NCI-H2227 (cell line): Measurements from ENCODE around the gene COG2.
A peak's percentile ranks its signal among the peaks of the same experiment; 100 is the strongest.

ENCODE experiments used
- DNase-seq: peaks from one replicate; lab custom pipeline; 2025; ENCODE audit not compliant: unreplicated experiment; lab: John Stamatoyannopoulos, UW

The COG2 gene

DNA sequence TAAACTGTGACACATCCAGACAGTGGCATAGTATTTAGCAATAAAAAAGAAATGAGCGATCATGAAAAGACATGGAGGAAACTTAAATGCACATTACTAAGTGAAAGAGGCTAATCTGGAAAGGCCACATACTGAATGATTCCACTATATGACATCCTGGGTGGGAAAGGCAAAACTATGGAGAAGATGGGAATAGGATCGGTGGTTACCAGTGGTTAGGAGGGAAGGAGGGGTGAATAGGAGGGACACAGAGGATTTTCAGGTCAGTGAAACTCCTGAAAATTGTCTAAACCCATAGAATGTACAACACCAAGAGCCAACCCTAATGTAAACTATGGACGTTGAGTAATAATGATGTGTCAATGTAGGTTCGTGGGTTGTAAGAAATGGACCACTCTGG, 57.9 kb downstream of the COG2 start:
- no peak for DNase-seq

DNA sequence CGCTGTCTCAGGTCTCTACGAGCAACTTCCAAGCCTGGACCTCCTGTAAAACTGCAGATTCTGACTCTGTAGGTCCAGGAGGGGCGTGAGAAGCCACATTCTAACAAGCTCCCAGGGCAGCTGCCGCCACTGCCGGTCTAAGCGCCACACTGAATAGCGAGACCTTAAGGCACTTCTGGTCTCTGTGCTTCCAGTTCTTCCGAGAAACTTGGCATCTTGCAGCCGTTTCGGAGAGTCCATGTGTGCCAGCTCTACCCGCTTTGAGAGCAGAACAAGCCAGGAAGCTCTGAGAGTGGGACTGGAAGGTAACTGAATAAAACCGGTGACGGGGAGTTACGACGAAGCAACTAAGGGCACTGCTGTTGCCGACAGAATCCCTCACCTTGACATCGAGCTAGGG, 59.2 kb downstream of the COG2 start:
- no peak for DNase-seq

DNA sequence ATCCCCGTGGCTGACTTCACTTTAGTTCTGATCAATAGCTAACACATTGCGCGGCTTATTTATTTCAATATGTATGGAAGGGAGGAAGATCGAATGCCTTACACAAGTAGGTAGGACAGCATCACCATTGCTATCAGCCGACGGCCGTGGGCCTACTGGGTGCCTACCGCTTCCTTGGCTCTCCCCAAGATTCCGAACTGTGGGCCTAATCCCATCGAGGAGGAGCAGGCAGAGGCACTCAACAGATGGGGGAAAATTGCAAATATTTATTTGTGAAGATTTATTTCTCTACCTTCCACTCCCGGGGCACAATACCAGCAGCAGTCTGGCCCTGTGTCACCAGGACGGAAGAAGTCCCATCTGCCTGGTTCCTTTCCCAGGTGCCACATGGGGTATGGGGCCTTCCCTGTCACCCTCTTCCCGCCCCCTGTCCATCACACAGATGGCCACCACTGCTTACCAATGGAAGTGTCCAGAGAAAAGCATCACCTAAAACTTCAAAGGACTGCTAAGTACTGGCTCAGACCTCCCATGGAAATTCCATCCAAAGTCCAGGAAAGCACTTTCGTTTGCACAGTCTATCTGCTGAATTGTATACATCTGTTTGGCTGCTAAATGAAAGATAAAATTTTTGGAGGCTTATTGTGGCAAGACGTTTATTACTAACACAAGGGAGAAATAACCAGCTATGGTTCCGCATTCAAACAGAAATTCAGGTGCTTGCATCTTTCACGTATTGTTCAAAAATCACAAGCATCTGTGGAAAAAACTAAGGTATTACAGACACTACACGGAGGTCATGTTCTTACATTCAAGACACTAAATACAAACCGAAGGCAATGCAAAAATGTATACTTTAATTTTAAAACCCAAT, 59.9 kb downstream of the COG2 start:
- no peak for DNase-seq

DNA sequence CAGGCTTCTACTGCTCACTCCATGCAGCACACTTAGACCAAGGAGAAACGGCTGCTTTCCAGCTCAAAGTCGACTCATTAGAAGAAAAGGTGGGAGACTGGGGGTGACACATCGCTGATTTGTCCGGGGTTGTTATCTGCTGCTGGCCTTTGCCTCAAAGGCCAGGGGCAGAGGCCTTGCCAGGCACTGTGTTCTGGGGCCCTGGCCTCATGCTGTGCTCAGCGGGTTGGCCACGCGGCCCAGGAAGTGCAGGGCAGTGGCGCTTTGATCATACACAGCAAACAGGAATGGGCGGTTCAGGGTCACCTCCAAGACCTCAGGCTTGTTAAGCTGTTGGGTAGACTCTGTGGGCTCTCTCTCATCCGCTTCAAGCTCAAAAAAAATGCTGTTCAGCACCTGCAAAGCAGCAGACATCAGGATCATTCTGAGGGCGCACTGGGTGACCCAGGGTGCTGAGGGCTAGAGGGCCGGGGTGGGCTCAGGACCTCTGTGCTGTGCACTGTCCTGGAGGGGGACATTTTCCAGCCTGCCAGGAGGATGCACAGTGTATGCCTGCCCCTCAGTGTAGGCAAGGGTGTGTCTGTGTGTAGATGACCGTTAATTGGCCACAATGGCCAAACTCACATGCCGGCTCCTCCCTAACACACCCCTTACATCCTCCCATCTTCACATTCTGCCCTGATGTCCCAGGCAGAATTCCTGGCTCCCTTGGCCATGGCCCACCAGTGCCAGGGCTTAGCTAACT, 60.8 kb downstream of the COG2 start:
- DNase-seq: peak; percentile 49

DNA sequence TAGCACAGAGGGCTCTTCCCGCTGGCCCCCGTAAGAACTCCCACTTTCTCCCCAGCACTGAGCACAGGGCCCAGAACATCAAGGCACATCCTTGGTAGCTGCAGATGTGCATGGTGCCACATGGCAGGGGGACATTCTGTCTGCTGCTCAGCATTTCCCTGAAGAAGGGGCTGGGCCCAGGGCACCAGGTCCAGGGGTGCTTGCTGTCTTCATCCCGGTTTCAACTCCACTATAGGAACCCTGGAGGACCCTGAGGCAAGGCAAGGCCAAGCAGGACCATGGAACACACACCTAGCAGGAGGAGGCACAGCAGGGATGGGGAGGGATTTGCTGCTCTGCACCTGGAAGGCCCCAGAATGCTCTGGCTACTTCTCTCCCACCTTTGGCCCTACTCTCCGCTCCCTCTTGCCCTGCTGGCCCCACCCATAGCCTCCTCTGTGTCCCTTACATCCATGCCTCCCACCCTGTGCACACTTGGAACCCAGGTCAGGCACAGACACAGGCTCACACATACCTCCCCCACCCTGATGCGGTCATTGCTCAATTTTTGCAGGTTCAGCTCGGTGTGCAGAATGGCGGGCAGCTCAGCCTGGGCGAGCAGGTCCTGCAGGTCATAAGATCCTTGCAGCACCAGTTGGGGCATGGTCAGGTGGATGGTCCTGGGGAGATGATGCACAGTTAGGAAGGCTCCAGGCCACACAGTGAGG, 61.6 kb downstream of the COG2 start:
- DNase-seq: no peak

DNA sequence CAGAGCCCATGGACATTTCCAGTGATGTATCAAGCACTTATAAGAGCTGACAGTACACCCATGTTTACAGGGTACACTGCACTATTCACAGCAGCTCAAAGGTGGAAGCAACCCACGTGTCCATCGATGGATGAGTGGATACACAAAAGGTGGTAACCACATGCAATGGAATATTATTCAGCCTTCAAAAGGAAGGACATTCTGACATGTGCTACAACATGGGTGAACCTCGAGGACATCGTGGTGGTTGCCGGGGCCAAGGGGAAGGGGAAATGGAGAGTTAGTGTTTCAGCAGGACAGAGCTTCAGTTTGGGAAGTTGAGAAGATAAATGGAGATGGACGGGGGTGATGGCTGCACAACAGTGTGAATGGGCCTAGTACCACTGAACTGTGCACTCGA, 62.5 kb downstream of the COG2 start:
- no peak for DNase-seq

DNA sequence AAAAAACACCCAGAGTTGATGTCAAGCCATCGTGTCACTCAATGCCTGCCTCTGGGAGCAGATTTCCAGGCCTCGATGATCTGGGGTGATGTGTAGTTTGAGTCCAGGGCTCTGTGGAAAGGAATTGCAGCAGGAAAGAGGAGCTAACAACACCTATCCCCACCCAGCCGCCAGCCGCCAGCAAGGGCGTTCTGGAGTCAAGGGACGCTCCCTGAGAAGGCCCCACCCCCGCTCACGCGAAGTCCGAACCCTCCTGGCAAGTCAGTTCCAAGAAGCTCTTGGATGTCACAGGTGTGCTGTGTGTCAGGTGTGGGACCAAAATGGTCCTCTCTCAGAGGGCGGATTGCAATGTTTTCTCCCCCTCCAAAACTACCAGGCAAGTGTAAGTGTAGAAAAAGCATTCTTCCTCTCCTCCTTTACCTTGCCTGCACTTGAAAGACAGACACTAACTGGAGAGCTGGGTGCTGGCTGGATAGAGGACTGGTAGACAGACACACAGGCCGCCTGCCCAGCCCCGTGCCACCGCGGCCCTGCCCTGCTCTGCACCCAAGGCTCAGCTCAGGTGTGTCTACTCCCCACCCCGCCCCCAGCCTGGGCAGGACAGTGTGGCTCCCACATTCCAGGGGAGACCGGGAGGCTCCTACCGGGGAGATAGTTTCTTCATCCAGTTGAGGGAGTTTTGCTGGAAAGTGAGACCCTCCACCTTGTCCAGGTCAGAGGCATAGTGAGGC, 63.2 kb downstream of the COG2 start:
- no peak for DNase-seq

DNA sequence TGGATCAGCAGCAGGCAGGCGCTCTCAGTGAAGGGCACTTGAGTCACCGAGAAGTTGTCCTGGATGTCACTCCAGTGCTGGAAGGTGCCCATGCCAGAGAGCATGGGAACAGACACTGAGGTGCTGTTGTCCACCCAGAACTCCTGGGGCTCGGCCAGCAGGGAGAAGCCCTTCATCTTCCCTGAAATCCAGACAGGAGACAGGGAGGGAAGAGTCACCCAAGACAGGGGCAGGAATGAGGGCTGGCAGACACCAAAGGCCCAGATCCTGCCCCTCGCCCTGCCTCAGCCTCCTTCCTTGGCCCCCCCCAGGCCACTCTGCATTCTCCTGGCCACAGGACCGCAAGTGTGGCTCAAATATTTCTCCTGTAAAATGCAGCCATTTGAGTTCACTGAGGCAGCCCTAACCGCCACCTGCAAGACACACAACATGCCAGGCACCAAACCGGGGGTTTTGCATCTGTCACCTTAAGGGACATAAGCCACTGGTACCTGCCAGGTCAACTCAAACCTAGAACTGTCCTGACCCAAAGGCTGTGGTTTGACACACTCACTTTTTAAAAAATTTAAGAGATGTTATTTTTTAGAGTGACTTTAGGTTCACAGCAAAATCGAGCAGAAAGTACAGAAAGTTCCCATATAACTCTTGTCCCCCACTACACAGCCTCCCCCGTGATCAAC, 63.9 kb downstream of the COG2 start:
- no peak for DNase-seq

DNA sequence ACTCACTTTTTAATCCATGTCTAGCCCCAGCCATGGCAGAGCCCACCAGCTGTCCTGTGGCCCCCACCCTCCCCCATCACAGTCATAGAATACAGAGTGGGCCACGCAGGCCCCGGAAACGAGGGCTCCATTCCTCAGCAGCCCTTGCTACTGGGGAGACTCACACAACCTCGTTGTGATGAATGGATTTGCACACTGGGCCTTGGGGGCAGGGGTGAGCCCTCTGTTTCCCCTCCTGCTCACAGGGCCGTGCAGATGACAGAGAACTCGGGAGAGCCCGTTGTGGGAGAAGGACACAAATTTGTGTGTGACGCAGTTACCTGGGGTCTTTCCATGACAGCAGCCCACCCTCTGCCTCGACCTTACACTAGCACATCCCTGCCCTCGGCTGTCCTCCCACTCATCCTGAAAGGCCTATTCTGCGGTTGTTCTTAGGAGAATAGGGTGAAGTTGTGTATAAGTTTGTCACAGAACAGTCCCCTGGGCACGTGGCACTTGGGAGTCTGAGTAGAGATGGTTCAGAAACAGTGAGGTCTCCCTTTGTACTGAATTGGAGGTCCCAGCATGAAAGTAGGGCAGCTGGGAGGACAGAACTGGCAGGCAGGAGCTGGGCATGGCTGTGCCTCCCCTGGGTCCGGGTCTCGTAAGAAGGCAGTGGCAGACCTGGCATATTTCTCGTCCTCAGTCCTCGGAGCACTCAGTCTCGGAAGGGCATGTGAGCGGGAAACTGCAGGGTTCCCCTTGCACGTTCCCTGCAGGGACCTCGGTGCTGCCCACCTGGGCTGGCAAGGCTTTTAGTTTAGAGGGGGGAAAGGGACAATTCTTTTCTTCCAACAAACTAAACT, 64.8 kb downstream of the COG2 start:
- DNase-seq: no peak

DNA sequence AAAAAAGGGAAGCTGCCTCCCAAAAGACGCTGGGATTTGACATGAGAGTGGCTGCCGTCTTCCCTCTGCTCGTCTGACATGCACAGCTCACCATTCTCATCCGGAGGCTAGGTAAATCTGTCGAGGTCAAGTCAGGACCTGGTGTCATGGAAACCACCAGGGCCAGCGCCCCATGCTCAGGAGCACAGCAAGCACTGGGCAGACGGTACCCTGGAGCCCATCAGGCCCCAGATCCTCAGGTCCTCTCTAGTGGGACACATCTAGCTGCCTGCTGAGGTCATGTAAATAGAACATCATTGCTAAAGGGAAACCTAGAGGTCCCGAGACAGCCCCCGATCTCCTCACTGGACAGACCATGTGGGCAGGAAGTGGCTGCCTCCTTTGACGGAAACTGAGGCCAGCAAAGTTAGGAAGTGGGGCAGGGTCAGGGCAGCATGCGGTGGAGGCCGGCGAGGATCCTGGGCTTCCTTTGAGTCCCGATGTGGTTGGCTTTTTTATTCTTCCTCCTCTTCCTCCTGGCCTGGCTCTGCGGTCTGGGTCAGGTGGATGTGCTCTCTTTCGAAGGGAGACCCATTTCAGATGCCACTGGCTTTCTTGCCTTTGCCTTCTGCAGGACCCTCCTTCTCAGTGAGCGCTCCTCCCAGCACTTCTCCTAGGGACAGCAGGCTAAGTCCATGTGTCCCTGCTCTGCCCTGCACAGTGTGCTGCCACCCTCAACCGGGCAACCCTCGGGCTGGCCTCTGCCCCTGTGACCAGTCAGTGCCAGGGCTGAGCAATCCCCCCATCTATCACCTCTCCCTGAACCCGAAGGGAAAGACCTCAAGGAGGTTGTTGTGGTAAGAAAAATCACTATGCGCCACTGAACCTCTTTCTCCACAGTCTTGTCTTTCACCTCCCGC, 65.7 kb downstream of the COG2 start:
- no peak for DNase-seq

DNA sequence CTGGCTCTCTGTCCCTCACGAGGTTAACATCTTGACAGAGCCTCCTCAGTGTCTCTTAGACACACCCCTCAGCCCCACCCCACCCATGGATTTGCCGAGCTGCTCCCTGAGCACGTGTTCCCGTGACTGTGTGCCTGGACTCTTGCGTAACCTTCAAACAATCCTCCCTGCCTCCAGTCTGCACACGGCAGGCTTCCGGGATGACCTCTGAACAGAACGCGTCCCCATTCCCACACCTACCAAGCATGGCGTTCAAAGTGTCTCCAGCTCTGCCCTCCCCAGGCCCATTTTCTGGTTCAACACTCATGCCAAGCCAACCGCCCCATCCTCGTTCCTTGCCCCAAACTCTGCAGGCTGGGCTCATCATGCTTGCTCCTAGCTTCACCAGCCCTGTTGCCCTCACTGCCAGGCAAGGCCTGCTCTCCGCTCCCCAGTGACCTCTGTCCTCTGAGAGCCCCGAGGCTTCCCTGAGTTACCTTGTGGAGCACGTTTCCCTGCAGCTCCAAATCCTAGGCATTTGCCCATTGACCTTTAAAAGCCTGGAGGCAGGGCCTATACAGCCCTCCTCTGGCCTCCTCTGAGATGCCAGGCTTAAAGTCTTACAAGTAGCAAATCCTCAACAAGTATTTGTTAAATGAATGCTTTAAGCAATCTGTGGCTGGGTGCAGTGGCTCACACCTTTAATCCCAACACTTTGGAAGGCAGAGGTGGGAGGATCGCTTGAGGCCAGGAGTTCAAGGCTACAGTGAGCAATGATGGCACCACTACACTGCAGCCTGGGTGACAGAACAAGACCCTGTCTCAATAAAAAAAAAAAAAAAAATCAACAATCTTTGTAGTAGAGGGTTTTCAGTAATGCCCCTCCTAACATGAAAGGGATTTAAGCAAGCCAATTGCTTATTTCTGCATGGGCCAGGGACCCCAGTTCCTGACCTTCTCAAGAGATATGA, 66.6 kb downstream of the COG2 start:
- DNase-seq: no peak

DNA sequence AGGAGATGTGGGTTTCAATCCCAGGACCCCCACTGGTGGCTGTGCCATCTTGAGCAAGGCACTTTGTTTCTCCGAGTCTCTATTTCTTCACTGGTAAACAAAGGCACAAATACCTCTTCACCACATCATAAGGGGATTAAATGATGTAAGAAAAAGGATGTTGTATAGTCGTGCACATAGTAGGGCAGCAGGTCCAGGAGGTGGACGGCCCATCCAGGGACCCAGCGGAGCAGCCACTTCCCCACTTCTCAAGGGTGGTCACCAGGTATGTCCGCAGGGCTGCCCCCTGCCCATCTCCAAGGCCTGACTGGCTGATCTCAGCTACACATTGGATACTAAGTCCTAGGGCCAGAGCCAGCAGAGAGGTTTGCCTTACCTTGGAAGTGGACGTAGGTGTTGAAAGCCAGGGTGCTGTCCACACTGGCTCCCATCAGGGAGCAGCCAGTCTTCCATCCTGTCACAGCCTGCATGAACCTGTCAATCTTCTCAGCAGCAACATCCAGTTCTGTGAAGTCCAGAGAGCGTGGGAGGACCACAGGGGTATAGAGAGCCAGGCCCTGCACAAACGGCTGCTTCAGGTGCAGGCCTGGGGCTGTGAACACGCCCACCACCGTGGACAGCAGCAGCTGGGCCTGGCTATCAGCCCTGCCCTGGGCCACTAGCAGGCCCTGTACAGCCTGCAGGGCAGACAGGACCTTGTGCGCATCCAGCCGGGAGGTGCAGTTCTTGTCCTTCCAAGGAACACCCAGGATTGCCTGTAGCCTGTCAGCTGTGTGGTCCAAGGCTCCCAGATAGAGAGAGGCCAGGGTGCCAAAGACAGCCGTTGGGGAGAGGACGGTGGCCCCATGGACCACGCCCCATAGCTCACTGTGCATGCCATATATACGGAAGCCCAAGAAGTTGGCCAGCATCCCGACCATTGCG, 67.6 kb downstream of the COG2 start:
- DNase-seq: no peak

DNA sequence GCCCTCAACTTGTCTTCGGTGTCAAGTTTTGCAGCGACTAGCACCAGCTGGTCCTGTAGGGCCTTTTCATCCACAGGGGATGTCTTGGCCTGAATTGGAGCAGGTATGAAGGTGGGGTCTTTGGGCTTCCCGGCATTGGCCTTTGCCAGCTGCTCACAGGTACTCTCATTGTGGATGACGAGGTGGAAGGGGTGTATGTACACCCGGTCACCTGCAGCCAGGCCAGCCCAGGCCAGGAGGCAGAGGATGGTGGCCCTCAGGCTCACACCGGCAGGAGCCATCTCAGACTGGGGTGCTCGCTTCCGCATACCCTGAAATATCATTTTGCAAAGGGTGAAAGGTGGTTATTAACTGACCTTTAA, 68.2 kb downstream of the COG2 start:
- DNase-seq: no peak

DNA sequence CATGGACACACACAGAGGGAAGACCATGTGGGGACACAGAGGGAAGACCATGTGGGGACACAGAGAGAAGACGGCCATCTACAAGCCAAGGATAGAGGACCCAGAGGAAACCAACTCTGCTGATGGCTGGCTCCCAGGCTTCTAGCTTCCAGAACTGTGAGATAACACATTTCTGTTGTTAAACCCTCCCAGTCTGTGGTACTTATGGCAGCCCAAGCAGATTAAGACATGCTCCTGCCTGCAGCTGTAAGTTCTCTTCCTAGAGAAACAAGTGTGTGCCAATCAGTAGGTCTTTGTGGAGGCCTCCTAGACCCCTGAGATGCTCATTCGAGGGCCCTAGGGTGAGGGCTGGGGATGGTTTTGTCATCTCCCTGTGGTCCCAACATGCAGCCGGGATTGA, 69.0 kb downstream of the COG2 start:
- DNase-seq: no peak

DNA sequence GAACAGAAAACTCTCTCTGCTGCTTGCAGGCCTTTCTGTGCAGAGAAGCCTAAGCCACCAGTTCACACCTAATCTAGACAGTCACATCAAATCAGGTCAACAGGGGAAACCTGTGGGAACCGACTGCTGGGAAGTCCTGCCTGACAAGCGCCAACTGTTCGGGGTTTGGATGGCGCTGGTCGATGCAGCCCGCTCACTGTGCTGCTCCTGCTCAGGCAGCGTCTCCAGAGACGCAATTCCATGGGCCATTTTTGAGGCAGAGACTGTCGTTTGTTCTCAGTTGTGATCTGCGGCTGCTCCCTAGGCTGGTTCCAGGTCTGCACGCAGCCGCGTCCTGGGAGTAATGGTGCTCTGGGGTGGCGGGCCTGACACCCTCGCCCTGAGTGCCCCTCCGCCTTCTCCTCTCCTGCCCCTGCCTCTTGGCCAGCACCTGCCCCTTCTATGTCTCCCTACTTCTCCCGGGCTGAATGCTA, 70.2 kb downstream of the COG2 start:
- no peak for DNase-seq

DNA sequence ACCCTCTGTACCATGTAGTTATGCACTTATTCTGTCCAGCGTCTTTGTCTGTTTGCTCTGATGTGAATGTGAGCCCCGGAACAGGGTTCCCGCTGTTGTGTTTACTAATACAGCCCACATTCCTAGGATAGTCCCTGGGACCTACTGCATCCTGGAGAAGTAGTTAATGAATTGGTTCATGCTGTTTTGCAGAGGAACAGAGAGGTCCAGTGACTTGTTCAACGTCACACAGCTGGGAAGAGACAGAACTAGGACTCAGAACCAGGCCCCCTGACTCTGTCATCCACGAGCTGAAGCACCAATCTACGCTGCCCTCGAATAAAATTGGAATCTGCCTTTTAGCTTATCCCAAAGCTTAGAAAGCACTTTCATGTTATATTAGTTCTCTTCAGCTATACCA, 70.9 kb downstream of the COG2 start:
- no peak for DNase-seq

DNA sequence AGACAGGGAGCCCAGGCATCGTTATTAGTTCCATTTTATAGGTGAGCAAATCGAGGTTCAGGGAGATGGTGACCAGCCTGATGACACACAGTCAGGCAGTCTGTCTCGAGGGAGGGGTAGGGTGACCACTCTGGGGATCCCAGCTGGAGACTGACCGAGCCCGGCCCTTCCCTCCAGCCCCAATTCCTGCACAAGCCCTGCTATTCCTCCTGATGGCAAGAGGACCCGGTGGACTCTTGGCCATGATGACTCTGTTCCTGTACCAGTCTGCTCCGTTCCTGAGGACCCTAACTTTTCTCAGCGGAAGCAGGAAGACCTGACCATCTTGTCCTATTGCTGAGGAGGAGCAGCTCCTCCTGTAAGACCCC, 71.2 kb downstream of the COG2 start:
- no peak for DNase-seq
